Natural killer cell treated with Interleukin-12 subunit alpha and Interleukin-12 subunit beta and Interleukin-15 and Interleukin-18, amount 100 ng/mL, for 72 hours (primary cell): ENCODE data around the gene SQSTM1. TPM values are rescaled to one million over a fixed set of nuclear protein-coding genes. Genes with fewer than 3 reads are reported as not detected.
"Not testable (repeated sequence)": the region's sequence is repeated elsewhere in the genome, so short reads cannot be mapped to it uniquely, and the experiment has no call there.

Experiments
- ATAC-seq, 2 donors: fragments of 150-1000 bp; cut with Tn5 transposase in 1 of 2; sonication (Bioruptor Pico), chemical (Tn5 transposase) in 1 of 2; 2 replicates each; pipeline ENCODE4 v1.10.0; 2021
- DNase-seq: peaks from one replicate; pipeline ENCODE4 v3.0.0; 2022; ENCODE audit warnings: low spot score
- H3K27ac Mint-ChIP-seq, 2 donors: 1 replicate in 1 of 2; 2 replicates in 1 of 2; pipeline ENCODE4 v1.8.0; 2022; ENCODE audit warnings: mixed read lengths in 2 of 2, mild to moderate bottlenecking in 1 of 2, moderate library complexity in 1 of 2
- H3K27me3 Mint-ChIP-seq, 2 donors: 1 replicate in 1 of 2; 2 replicates in 1 of 2; pipeline ENCODE4 v1.8.0; 2022; ENCODE audit warnings: mixed read lengths in 2 of 2
- H3K36me3 Mint-ChIP-seq: one replicate; pipeline ENCODE4 v1.8.0; 2022; ENCODE audit warnings: mixed read lengths
- H3K4me1 Mint-ChIP-seq, 2 donors: 1 replicate in 1 of 2; 2 replicates in 1 of 2; pipeline ENCODE4 v1.8.0; 2022; ENCODE audit warnings: low read depth in 2 of 2, mixed read lengths in 2 of 2, mild to moderate bottlenecking in 1 of 2
- H3K4me3 Mint-ChIP-seq: one replicate; pipeline ENCODE4 v1.8.0; 2022; ENCODE audit warnings: mixed read lengths
- H3K9me3 Mint-ChIP-seq: 2 replicates; pipeline ENCODE4 v1.8.0; 2022; ENCODE audit warnings: mixed read lengths
- total RNA-seq, 2 donors: library from RNA; stranded (reverse); gene quantifications; one replicate each; pipeline ENCODE4 v1.2.3, GENCODE V29; 2022

Gene SQSTM1
- total RNA-seq, 2 donors from 2014 or later, result 218 to 332 TPM

GRCh38 chr5:179832039-179832745 lies 11.5 kb downstream of the SQSTM1 start:
- Mint-ChIP-seq H3K4me1 (peaks cover 37 to 50% of the 10 kb centered on the region in 2 donors), H3K4me3 (no peak overlapping the region), H3K27ac (no peak overlapping the region), H3K27me3 (no peaks in the 10 kb centered on the region), H3K9me3 (no peaks in the 10 kb centered on the region), H3K36me3 (peaks cover 41% of the 10 kb centered on the region)
- ATAC-seq (no peak), DNase-seq (no peak)

- no peak for DNase-seq
- no peak for ATAC-seq
- Mint-ChIP-seq H3K27me3 (no peaks in the 10 kb centered on the region), H3K4me1 (peaks cover 39 to 43% of the 10 kb centered on the region in 2 donors), H3K4me3 (no peak overlapping the region), H3K27ac (no peak overlapping the region), H3K36me3 (peaks cover 41% of the 10 kb centered on the region), H3K9me3 (no peaks in the 10 kb centered on the region)
These were observed 12.5 kb downstream of the SQSTM1 start for GRCh38 chr5:179833056-179833708.

- no peak overlapping the region for H3K4me3 Mint-ChIP-seq
- ATAC-seq (no peak), DNase-seq (no peak)
- no peak overlapping the region for H3K27ac Mint-ChIP-seq
- H3K27me3 Mint-ChIP-seq, result no peaks in the 10 kb centered on the region
- peaks cover 36 to 41% of the 10 kb centered on the region in 2 donors for H3K4me1 Mint-ChIP-seq
- no peaks in the 10 kb centered on the region for H3K9me3 Mint-ChIP-seq
- H3K36me3 Mint-ChIP-seq, result peaks cover 37% of the 10 kb centered on the region
These were observed 13.0 kb downstream of the SQSTM1 start for GRCh38 chr5:179833709-179834070.

GRCh38 chr5:179834120-179834519 lies 13.4 kb downstream of the SQSTM1 start:
- no peak for ATAC-seq
- Mint-ChIP-seq H3K9me3 (no peaks in the 10 kb centered on the region), H3K4me3 (no peak overlapping the region), H3K4me1 (peaks cover 33 to 37% of the 10 kb centered on the region in 2 donors), H3K27ac (no peak overlapping the region), H3K27me3 (no peaks in the 10 kb centered on the region), H3K36me3 (peaks cover 33% of the 10 kb centered on the region)
- DNase-seq, result no peak

GRCh38 chr5:179834871-179835270 lies 14.2 kb downstream of the SQSTM1 start:
- Mint-ChIP-seq H3K4me1 (peaks cover 25 to 30% of the 10 kb centered on the region in 2 donors), H3K36me3 (peaks cover 25% of the 10 kb centered on the region)
- not testable (repeated sequence) for H3K27me3 Mint-ChIP-seq, DNase-seq, ATAC-seq, H3K27ac Mint-ChIP-seq, H3K4me3 Mint-ChIP-seq, H3K9me3 Mint-ChIP-seq

GRCh38 chr5:179836225-179837019 lies 15.7 kb downstream of the SQSTM1 start:
- Mint-ChIP-seq H3K4me1 (peaks cover 23 to 25% of the 10 kb centered on the region in 2 donors), H3K36me3 (peaks cover 22% of the 10 kb centered on the region), H3K27ac (peak overlapping the region; percentile 69 to 90), H3K9me3 (no peaks in the 10 kb centered on the region), H3K4me3 (peak overlapping the region; percentile 75), H3K27me3 (no peaks in the 10 kb centered on the region)
- no peak for DNase-seq
- ATAC-seq, result peak; percentile 90 to 94

- peak overlapping the region; percentile 75 for H3K4me3 Mint-ChIP-seq
- DNase-seq (no peak), ATAC-seq (no peak)
- peak overlapping the region; percentile 69 to 90 for H3K27ac Mint-ChIP-seq
- no peaks in the 10 kb centered on the region for H3K9me3 Mint-ChIP-seq
- H3K27me3 Mint-ChIP-seq, result no peaks in the 10 kb centered on the region
- H3K36me3 Mint-ChIP-seq, result peaks cover 22% of the 10 kb centered on the region
- H3K4me1 Mint-ChIP-seq, result peaks cover 21 to 23% of the 10 kb centered on the region in 2 donors
These were observed 16.6 kb downstream of the SQSTM1 start for GRCh38 chr5:179837076-179838011.

- Mint-ChIP-seq H3K27ac (no peak overlapping the region), H3K27me3 (no peaks in the 10 kb centered on the region), H3K9me3 (no peaks in the 10 kb centered on the region), H3K4me3 (no peak overlapping the region), H3K4me1 (peaks cover 15% of the 10 kb centered on the region in 2 donors), H3K36me3 (peaks cover 14% of the 10 kb centered on the region)
- DNase-seq (no peak), ATAC-seq (no peak)
These were observed 18.9 kb downstream of the SQSTM1 start for GRCh38 chr5:179839328-179840256.

GRCh38 chr5:179840321-179840720 lies 19.6 kb downstream of the SQSTM1 start:
- Mint-ChIP-seq H3K4me3 (no peak overlapping the region), H3K4me1 (peaks cover 15% of the 10 kb centered on the region in 2 donors), H3K27me3 (no peaks in the 10 kb centered on the region), H3K9me3 (no peaks in the 10 kb centered on the region), H3K36me3 (peaks cover 20% of the 10 kb centered on the region), H3K27ac (no peak overlapping the region)
- DNase-seq (no peak), ATAC-seq (no peak)

GRCh38 chr5:179840766-179841165 lies 20.1 kb downstream of the SQSTM1 start:
- Mint-ChIP-seq H3K4me1 (peaks cover 15% of the 10 kb centered on the region in 2 donors), H3K9me3 (no peaks in the 10 kb centered on the region), H3K27ac (peak overlapping the region in 1 of 2 donors; percentile 54), H3K27me3 (no peaks in the 10 kb centered on the region), H3K4me3 (no peak overlapping the region), H3K36me3 (peaks cover 20% of the 10 kb centered on the region)
- DNase-seq (no peak), ATAC-seq (no peak)

GRCh38 chr5:179841621-179842020 lies 20.9 kb downstream of the SQSTM1 start:
- Mint-ChIP-seq H3K36me3 (peaks cover 12% of the 10 kb centered on the region), H3K4me3 (no peak overlapping the region)

GRCh38 chr5:179852993-179853547 lies 32.4 kb downstream of the SQSTM1 start:
- ATAC-seq (no peak), DNase-seq (no peak)
- H3K36me3 Mint-ChIP-seq, result no peaks in the 10 kb centered on the region
- no peaks in the 10 kb centered on the region for H3K9me3 Mint-ChIP-seq
- peaks cover 3 to 6% of the 10 kb centered on the region in 2 donors for H3K4me1 Mint-ChIP-seq
- H3K27ac Mint-ChIP-seq, result no peak overlapping the region
- H3K4me3 Mint-ChIP-seq, result no peak overlapping the region
- no peaks in the 10 kb centered on the region for H3K27me3 Mint-ChIP-seq

More at GRCh38 chr5:179841621-179842020, 20.9 kb downstream of the SQSTM1 start:
- no peak overlapping the region for H3K27ac Mint-ChIP-seq
- H3K4me1 Mint-ChIP-seq, result peaks cover 6 to 7% of the 10 kb centered on the region in 2 donors
- no peaks in the 10 kb centered on the region for H3K27me3 Mint-ChIP-seq
- ATAC-seq, result no peak
- no peak for DNase-seq
- no peaks in the 10 kb centered on the region for H3K9me3 Mint-ChIP-seq
